Measurements from ENCODE around the gene STK24. TPM values are rescaled to one million over a fixed set of nuclear protein-coding genes. Genes with fewer than 3 reads are reported as not detected.

STK24 gene
- total and polyA plus RNA-seq, 2 of the 8 experiments (the other 6 are each of a cell fraction or from before 2014, with no cell fraction given): 62.8 to 143 TPM

GRCh38 chr13:98445340-98446233 is 131.3 kb downstream of the STK24 start (continued):
- TF ChIP-seq SIN3A (conservative IDR thresholded peaks at IDR 0.05 in 1 of 2, IDR thresholded peaks at IDR 0.05 in 1 of 2; ENCODE audit: low read depth in 1 of 2, low read length in 2 of 2) (0 out of 4 replicates have a peak, but pooled peaks of 1 of the 2 experiments have one; percentile 45), TAF1 (IDR thresholded peaks at IDR 0.05; ENCODE audit: low read depth, low read length) (no peak), JUND (IDR thresholded peaks at IDR 0.05; ENCODE audit: low read length) (no peak), JUN (IDR thresholded peaks at IDR 0.05; ENCODE audit: low read depth, low read length) (no peak), TEAD4 (IDR thresholded peaks at IDR 0.05; ENCODE audit: low read depth, low read length) (peak; percentile 22; the same call in 1 of the 2 replicates), GABPA (IDR thresholded peaks at IDR 0.05; ENCODE audit: borderline replicate concordance, insufficient read depth, low read length) (0 out of 2 replicates have a peak, but pooled peaks have one; percentile 19), SP1 (IDR thresholded peaks at IDR 0.05; ENCODE audit: low read depth, low read length) (no peak), SIRT6 (IDR thresholded peaks at IDR 0.05; ENCODE audit: low read length) (no peak), POLR2AphosphoS5 (IDR thresholded peaks at IDR 0.05; ENCODE audit: low read depth, low read length) (peak; percentile 71), SUZ12 (IDR thresholded peaks at IDR 0.05; ENCODE audit: low read length) (no peak), EZH2 (IDR thresholded peaks at IDR 0.05; ENCODE audit: low read depth, low read length, severe bottlenecking) (no peak), NANOG (IDR thresholded peaks at IDR 0.05; ENCODE audit: insufficient read depth, low read depth, low read length, poor library complexity, severe bottlenecking) (no peak), RAD21 (IDR thresholded peaks at IDR 0.05 in 1 of 2, conservative IDR thresholded peaks at IDR 0.05 in 1 of 2; ENCODE audit: low read depth in 2 of 2, low read length in 2 of 2) (peak; percentile 90 to 94), TAF7 (optimal IDR thresholded peaks at IDR 0.05; ENCODE audit: borderline replicate concordance, low read depth, low read length) (no peak), CTBP2 (IDR thresholded peaks at IDR 0.05; ENCODE audit: borderline replicate concordance, insufficient read depth, insufficient read length, low read length) (no peak), KDM1A (IDR thresholded peaks at IDR 0.05; ENCODE audit: borderline replicate concordance, low read length) (no peak), CEBPB (IDR thresholded peaks at IDR 0.05; ENCODE audit: low read depth, low read length) (no peak)
- TF ChIP-seq, protein P1, sequence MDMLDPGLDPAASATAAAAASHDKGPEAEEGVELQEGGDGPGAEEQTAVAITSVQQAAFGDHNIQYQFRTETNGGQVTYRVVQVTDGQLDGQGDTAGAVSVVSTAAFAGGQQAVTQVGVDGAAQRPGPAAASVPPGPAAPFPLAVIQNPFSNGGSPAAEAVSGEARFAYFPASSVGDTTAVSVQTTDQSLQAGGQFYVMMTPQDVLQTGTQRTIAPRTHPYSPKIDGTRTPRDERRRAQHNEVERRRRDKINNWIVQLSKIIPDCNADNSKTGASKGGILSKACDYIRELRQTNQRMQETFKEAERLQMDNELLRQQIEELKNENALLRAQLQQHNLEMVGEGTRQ (IDR thresholded peaks at IDR 0.05; ENCODE audit: low read length): no peak
- TF ChIP-seq, protein P2, sequence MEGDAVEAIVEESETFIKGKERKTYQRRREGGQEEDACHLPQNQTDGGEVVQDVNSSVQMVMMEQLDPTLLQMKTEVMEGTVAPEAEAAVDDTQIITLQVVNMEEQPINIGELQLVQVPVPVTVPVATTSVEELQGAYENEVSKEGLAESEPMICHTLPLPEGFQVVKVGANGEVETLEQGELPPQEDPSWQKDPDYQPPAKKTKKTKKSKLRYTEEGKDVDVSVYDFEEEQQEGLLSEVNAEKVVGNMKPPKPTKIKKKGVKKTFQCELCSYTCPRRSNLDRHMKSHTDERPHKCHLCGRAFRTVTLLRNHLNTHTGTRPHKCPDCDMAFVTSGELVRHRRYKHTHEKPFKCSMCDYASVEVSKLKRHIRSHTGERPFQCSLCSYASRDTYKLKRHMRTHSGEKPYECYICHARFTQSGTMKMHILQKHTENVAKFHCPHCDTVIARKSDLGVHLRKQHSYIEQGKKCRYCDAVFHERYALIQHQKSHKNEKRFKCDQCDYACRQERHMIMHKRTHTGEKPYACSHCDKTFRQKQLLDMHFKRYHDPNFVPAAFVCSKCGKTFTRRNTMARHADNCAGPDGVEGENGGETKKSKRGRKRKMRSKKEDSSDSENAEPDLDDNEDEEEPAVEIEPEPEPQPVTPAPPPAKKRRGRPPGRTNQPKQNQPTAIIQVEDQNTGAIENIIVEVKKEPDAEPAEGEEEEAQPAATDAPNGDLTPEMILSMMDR (IDR thresholded peaks at IDR 0.05; ENCODE audit: control extremely low read depth in 1 of 3, insufficient read depth in 1 of 3, low read depth in 1 of 3, low read length in 3 of 3): peak in 2 of 3 experiments; percentile 97 to 99; a peak in 3 of 4 replicates
